ENCODE measurements around the gene SLC26A9.
A peak's percentile ranks its signal among the peaks of the same experiment; 100 is the strongest.

The SLC26A9 gene, protein sequence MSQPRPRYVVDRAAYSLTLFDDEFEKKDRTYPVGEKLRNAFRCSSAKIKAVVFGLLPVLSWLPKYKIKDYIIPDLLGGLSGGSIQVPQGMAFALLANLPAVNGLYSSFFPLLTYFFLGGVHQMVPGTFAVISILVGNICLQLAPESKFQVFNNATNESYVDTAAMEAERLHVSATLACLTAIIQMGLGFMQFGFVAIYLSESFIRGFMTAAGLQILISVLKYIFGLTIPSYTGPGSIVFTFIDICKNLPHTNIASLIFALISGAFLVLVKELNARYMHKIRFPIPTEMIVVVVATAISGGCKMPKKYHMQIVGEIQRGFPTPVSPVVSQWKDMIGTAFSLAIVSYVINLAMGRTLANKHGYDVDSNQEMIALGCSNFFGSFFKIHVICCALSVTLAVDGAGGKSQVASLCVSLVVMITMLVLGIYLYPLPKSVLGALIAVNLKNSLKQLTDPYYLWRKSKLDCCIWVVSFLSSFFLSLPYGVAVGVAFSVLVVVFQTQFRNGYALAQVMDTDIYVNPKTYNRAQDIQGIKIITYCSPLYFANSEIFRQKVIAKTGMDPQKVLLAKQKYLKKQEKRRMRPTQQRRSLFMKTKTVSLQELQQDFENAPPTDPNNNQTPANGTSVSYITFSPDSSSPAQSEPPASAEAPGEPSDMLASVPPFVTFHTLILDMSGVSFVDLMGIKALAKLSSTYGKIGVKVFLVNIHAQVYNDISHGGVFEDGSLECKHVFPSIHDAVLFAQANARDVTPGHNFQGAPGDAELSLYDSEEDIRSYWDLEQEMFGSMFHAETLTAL

DNA sequence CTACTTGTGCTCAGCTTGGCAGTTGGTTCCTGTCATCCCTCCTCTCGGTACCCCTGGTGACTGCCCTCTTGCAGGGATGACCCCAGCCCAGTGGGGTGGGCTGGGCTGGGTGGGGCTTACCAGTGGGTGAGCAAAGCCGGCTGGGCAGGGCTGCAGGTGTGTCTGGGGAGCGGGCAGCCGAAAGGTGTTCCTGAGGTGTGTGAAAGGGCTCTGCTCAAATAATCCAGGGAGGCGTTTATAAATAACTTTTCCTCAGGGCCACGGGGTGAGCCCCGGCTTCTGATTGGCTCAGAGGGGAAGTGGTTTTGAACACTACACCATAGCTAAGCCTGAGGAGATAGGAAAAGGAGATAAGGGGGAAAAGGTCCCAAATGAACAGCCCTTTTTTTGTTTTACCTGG lies at the start of gene SLC26A9:
Gene SLC26A9, minus strand, starts transcription at position 212 of the 400 bp plus-strand sequence. CDS start 7,636 bp downstream, outside the sequence.
- no peak for DNase-seq

DNA sequence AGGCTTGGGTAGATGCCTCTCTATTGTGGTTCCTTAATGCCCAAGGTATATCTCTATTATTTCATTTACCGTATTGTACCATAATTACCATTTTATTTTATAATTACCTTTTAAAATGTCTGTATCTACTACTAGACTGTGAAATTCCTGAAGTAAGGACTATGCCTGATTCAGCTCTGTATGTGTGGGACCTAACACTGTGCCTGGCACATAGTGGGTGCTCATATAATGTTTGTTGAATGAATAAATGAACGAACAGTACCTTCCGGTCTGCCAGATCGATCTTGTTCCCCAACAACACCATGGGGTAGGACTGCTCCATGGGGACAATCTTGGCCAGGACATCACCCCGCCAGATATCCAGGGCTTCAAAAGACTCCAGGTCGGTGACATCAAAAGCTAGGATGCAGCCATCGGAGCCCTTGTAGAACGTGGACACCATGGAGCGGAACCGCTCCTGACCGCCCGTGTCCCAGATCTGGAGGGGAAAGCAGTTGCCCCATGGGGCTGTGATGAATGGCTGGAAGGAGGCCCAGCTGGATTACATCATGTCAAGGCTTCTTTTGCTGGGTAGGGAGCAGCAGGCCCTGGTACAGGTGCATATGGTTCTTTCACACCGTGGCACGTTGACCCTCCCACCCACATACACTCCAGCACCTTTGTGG lies 49.1 kb upstream of the SLC26A9 start:
- DNase-seq, result no peak

DNA sequence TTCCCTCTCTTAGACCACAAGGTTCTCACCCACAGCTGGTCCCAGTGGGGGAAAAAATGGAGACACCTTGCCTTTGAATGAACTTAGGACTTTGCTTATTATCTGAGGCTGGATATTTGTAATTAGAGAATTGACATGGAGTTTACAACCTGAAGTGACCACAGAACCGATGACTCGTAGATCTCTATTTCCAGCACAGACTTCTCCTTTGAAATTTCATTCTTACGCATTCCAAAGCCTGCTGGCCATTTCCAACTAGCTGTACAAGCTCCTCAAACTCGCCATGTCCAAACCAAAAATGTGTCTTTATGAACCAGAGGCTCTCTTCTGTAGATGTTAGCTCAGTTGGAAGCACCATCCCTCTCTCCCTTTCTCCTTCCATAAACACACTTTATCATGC lies 48.0 kb upstream of the SLC26A9 start:
- DNase-seq, result no peak

DNA sequence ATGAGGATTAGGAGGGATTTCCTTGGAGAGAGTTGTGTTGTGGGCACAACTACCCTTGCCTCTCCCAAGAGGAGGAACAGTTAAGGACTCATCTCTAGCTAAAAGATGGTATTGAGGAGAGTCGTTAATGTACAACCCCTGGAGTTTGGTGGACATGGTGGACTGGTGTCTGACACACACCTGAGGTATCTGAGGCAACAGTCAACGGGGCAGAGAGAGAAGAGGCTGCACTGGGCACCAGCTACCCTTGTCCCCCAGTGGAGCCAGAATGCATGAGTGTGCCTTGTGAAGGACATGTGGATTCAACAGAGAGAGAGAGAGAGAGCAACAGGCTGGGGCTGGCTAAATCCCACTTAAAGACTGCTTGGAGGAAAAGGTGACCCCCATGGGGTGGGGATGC lies 47.0 kb upstream of the SLC26A9 start:
- no peak for DNase-seq

DNA sequence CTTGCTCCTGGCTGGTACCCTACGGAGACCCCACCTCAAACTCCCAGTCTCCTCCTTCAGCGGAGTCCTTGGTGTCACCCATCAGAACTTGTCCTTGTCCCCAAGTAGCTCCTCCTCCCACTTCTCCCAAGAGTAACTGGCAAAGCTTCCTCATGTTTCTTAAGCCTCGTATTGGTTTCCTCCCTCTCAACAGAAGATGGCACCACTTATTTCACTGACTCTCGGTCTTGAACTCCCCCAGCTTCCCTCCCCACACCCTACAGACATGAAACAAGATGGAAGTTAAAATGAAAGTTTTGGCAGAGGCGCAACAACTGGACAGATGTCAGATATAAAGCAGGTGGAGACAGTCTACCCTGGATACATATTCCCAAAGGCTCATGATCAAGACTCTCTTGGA lies 46.5 kb upstream of the SLC26A9 start:
- no peak for DNase-seq

DNA sequence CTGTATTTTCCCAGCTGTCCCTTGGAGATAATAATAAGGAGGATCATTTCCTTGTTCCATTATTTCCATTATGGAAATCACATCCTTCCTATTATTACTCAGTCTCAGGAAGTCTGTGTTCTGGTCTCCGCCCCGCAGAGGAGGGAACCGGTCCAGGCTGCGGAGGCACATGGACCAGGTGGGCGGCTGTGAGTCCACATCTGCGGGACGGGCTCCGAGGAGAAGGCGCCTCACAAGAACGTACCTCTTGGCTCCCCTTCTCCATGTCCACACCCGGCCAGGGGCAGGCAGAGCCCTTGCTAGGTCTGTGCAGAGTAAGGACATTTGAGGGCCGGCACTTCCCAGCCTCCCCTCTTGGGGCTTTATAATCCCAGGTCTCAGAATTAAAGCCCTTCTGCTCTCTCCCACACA lies 45.3 kb upstream of the SLC26A9 start:
- no peak for DNase-seq

DNA sequence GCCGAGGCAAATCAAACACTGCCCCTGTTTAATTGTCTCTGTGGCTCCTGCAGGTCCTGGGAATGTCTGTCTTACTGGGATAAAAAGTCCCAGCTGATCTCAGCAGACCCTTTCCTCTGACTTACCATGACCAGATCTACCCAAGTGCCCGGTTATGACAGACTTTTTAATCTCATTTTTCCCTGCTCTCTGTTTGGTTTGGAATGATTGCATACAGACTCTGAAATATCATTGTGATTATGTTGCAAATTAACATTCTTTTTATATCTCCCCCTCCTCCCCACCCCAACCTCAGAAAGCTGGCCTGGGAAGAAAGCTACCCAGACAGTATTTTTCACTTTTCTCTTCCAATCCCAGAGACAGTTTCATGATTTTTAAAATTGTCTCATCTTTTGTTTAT lies 43.6 kb upstream of the SLC26A9 start:
- no peak for DNase-seq

DNA sequence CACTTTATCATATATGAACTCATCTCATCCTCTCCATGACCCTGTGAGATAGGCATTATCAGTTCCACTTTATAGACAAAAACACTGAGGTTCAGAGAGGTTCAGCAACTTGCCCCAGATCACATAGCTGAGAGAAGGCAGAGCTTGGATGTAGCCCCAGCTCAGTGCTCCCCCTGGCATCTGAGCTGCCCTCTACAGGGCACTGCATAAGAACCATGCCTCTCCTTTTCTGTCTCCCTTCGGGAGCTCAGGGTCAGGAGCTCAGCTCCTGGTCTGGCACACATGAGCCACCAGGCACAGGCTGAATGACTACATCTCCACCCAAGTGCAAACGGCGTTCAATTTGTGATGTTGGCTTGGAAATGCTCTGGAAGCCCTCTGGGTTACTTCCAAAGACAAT lies 43.0 kb upstream of the SLC26A9 start:
- DNase-seq, result no peak

DNA sequence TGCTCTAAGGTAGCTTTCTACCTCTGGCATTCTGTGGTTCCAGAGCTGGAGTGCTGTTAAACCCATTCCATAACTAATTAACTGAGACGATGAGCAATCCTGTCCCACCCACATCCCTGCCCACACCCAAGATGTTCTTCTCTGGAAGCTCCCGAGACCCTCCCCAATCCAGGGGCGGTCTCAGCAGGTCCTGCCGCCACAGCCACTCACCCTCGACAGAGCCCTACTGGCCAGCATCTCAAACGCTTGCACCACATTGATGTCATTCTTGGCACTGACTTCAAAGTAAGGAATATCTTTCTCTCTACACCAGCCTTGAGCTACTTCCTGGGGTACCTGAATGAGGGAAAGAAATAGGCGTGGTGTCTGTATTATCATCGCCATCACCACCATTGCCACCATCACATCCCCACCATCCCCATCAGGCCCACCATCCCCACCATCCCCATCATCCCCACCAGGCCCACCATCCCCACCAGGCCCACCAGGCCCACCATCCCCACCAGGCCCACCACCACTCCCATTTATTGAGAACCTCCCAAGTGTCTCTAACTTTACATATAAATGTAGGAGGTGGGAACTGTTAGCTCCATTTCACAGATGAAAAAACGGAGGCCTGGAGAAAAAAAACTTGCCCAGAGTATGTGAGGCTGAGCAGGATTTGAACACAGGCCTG lies 42.2 kb upstream of the SLC26A9 start:
- DNase-seq, result peak in 2 of 58 donors; percentile 27 to 28

DNA sequence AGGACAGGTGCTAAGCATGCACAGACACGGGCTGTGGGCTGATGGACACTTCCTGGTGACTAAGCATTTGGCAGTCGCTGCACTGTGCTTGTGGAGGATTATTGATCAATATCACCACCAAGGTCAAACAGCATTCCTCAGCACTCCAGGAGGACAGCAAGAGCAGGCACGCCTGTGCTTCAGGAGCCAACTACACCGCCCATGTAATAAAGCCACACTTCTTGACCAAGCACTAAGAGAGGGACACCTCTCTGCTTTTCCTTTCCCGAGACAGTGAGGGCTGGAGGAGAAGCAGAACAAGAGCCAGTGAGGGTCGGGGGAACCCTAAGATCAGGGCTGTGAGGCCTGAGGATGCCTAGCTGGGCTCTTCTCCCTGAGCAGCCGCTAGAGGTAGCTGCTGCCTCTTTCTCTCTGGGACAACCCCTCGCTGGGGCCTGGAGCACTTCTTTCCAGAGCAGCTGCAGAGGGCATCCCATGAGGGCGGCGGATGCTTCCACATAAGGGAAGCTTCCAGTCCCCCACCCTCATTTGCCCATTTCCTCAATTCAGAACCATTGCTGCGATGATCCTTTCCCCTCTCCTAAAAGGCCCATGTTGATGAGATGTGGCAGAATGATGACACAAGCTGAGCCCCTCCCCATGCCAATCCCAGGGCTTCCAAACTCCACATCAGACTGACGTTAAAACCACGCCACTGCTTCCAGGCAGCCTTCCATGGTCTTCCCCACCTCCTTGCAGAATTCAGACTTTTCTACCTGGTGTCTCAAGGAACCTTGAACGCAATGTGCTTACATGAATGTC lies 40.9 kb upstream of the SLC26A9 start:
- DNase-seq, result peak in 50 of 58 donors; percentile 7 to 85 (median 60)

DNA sequence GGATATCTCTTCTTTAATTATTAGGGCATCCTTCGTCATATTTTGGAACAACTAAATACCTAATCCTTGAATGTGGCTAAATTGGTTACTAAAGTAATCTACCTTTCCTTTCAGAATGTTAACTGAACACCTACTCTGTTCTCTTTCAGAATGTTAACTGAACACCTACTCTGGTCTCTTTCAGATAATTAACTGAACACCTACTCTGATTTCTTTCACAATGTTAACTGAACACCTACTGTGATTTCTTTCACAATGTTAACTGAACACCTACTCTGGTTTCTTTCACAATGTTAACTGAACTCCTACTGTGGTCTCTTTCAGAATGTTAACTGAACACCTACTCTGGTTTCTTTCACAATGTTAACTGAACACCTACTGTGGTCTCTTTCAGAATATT lies 38.0 kb upstream of the SLC26A9 start:
- no peak for DNase-seq

DNA sequence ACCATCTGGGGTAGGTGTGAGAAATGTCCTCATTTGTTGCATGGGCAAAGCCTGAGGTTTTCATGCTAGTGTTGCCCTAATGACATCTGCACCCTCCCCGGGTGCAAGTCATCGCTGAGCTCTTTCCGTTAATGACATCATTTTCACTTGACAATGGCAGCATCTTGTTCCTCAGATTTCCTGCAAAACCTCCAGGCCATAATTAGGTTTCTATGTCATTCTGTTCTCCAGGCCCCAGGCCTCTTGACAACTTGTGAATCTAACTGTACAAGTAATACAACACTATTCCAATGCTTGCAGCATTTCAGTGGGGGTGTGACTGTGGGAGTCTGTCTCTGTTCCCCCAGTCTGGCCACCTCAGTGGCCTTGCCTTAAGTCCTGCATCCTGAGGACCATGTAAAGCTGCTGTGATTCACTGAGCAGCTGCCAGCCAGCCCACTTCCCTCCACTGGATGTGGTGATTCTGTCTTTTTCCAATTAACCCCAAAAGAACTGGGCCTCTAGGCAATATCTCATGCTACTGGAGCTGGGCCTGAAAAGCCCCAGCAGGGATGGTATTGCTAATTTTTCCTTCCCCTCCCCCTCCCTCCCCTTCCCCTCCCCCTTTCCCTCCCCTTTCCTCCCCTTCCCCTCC lies 37.1 kb upstream of the SLC26A9 start:
- no peak for DNase-seq

DNA sequence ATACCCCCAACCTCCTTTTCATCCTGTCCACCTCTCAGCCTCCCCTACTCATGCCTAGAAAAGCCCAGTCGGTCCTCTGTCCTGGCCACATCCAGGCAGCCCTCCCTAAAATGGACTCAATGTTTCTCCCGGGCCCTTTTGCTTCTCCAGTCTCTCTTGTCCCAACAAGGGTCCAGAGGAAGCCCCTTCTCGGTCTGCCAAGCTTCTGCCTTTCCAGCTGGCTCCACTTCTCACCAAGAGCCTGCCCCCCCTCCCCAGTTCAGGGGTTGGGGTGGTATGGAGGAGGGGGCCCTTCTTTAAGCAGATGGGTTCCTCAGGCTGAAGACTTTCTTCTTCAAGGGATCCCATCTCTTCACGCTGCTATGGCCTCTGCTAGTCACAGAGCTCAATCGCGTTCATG lies 36.0 kb upstream of the SLC26A9 start:
- no peak for DNase-seq

DNA sequence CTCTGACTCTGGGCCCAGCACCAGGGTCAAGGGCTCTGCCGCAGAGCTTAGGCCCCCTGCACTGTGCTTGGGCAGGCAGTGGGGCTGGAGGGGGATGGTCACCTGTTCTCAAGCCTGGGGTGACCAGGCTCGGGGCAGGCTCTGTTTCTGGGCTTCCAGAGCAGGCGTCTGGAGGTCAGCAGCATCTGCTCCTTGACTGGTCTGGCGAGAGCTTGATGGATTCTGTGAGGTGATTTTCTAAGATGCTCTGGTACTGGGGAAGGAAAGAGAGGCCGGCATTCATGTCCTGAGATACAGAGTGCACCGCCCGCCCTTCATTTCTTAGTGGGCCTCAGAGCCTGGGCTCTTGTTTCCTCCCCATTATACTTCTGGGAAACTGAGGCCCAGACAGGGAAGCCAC lies 35.4 kb upstream of the SLC26A9 start:
- DNase-seq, result no peak

DNA sequence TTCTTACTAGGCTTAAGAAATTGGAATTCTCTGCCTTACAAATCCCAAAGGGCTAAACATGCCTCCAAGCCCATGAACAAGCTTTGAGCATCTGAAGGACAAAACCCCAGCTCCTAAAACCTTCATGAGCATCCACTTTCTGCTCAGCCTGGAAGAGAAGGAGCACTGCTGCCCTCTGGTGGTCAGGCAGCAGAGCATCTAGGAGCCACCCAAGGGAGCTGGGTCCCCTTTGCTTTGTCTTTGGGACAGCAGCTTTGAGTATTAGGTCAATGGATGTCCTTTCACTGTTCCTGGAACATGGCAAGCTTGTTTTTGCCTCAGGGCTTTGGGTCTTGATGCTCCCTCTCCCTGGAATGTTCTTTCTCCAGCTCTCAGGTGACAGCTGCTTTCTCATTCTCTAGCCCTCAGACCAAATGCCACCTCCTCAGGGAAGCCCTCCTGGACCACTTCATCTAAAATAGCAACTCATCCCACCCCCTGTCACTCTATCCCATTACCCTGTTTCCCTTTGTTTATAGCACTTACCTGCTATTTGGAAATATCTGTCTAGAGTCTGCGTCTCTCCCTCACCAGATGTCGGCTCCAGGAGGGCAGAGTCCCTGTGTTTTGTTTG lies 34.3 kb upstream of the SLC26A9 start:
- peak in 54 of 58 donors; percentile 8 to 84 (median 65) for DNase-seq

DNA sequence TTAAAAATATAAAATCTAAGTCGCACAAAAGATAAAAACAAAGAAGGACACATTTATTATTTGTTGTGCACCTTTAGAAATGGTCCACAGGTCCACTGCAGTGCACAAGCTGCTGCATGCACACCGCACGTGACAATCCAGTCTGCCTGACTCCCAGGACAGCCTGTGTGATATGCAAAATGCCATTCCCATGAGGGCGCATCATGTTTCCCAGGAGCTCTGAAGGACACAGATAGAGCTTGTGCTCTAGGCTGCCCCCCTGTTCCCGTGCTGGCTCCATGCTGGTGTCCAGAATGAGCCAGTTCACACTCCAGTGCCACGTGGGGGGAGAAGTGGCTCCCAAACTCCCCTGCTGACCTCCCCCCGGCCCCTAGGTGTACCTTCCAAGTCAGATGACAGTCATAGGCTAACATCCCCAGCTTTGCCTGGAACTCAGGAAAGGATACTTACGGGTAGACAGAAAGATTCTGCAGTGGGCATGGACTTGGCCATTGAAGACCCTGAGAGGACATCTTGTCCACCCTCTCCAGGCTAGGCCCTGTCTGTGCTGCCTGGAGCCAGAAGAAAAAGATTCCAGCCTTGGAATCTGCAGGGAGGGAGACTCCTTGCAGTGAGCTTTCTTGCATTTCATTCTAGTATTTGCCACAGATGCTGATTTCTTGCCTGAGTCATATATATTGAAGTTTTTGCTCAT lies 33.6 kb upstream of the SLC26A9 start:
- DNase-seq, result peak in 20 of 58 donors; percentile 14 to 78 (median 42)

DNA sequence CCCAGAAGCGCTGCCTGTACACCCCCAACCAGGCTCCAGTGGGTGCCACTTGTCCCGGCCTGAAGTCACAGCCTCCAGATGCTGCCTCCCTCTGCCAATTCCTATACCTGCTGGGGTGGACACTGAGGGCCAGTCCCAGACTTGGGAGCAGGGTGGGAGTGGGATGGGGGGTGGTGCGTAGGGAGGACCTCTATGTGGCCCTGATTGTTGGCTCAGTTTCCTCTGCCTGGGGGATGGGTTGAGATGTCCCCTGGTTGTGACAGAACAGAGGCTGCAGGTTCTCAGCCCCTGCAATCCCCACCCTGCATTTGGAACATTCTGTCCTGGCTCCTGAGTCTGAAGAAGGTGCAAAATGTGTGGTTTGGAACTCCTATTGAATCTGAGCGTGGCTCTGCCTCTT lies 32.8 kb upstream of the SLC26A9 start:
- no peak for DNase-seq

DNA sequence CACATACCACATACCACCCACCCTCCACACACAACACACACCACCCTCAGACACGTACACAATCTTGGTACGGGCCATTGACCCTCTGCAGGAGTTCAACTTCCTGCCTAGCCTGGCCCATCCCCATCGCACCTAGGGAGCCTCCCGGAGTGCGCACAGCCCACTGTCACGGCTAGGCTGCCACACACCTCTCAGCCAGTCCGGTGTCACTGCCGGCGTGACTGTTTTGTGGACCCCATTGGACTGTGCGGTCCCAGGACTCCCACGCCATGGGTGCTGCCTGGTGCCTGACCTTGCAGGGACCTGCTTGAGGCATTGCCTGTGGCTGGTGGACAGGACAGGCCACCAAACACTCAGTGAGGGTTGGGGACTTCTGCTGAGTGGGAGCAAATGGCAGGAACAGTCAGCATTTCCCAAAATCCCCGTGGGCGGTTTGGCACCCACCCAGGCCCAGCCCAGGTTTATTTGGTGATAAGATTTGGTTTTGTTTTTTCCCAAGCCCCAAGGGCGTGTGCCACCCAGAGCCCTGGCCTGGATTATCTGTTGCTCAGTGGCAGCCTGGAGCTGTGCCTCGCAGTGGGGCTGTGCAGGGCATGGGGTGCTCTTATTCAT lies 32.2 kb upstream of the SLC26A9 start:
- DNase-seq, result no peak

DNA sequence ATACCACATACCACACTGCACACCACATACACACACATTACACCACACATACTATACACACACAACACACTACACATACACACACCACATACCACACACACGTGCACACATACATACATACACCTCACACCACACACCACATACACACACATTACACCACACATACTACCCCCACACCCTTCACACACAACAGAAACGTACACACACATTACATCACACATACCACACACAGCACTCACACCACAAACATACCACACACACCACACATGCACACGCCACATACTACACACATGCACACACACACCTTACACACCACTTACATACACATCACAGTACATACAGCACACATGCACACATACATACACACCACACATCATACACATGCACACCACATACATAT lies 31.5 kb upstream of the SLC26A9 start:
- DNase-seq, result no peak
